GM18520 (cell line): Measurements from ENCODE around the gene SCIN.
"Not testable (repeated sequence)": the region's sequence is repeated elsewhere in the genome, so short reads cannot be mapped to it uniquely, and the experiment has no call there.

Experiments used
- ATAC-seq: cut with Tn5 transposase; IDR thresholded peaks from one replicate; pipeline ENCODE4 v1.9.1; 2021; ENCODE audit not compliant: unreplicated experiment

SCIN gene

DNA sequence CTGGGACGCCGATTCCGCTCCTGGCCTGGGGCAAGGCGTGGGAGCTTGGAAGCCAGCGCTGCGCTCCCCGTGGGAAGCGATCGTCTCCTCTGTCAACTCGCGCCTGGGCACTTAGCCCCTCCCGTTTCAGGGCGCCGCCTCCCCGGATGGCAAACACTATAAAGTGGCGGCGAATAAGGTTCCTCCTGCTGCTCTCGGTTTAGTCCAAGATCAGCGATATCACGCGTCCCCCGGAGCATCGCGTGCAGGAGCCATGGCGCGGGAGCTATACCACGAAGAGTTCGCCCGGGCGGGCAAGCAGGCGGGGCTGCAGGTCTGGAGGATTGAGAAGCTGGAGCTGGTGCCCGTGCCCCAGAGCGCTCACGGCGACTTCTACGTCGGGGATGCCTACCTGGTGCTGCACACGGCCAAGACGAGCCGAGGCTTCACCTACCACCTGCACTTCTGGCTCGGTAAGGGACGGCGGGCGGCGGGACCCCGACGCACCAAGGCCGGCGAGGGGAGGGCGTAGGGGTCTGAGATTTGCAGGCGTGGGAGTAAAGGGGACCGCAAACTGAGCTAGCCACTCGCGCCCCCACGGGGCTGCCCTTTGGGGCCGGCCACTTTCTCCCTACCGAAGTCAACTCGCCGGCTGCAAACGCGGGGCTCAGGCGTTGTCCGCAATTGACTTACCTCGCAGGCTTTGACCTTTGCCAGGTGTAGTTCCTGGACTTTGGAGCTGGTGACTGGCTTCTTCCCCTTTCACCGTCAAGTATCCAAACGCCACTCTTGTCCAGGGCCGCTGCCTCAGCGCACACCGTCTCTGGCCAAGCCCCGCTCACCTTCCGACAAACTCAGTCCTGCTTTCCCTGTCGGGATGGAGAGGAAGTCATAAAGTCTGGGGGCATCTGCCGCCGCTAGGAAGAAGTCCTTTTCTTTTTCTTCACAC, at the start of gene SCIN:
SCIN (plus strand) TSS at position 187 of the 928 bp plus-strand sequence; CDS start at position 254, 67 bp downstream.
- no peak for ATAC-seq

DNA sequence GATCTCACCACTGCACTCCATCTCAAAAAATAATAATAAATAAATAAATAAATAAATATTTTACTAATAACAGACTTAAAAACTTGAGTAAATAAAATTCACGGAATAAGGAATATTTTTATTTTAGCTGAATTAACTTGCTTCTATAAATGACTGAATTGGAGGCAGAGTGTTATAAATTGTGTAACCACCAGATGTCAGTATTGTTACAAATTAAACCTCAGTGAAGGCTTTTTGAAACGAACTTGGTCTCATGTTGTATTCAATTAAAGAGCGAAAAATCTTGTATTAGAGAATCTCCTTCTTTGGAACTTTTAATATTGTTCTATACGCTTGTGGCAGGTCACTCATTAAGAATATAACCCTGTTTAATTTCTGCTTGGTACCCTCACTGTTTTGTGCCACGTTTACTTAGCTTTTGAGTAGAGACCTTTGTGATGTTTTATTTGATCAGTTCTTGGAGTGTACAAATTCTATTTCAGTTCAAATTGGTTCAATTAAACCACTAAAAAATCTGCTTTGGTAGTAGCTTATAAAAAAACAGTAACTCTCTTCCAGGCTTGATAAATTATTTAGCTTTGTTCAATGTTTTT, 45.6 kb upstream of the SCIN start:
- peak; percentile 52 for ATAC-seq

GRCh38 chr7:12526693-12527092, 43.8 kb upstream of the SCIN start:
- ATAC-seq = not testable (repeated sequence)

DNA sequence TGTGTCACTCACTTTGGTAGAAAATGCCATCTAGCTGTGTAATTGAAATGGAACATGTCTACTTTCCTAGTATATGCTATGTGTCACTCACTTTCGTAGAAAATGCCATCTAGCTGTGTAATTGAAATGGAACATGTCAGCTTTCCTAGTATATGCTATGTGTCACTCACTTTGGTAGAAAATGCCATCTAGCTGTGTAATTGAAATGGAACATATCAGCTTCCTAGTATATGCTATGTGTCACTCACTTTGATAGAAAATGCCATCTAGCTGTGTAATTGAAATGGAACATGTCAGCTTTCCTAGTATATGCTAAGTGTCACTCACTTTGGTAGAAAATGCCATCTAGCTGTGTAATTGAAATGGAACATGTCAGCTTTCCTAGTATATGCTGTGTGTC, 42.9 kb upstream of the SCIN start:
- not testable (repeated sequence) for ATAC-seq

DNA sequence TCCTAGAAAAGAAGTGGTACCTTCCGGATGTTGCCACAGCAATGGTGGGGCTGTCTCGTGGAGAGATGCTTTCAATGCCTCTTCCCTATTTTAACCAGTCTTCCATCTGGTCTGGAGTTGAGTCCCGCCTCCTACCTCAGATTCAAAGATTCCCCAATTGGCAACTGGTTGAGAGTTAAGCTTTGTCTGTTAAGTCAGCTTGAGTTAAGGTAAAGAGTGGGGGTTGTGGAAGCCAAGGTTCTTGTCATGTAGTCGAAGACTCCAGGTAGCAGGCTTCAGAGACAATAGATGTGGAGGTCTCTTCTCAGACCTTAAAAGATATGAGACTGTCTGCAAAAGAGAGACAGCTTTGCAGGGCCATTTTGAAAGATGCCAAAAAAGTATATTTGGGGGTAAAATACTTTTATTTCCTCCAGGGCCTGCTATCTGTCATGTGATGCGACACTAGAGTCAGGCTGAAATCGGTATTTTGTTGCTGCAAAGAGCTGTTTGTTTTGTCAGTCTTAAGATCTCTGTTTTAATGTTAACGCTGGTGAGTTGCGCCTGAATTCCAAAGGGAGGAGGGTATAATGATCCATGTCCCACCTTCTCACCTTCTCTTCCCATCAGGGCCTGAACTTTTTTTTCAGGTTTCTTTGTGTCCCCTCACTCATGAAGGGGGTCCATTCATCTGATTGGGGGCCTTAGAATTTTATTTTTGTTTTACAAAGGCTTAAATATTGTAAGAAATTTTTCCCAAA, 40.4 kb upstream of the SCIN start:
- no peak for ATAC-seq

GRCh38 chr7:12531784-12532183, 38.7 kb upstream of the SCIN start:
- no peak for ATAC-seq

DNA sequence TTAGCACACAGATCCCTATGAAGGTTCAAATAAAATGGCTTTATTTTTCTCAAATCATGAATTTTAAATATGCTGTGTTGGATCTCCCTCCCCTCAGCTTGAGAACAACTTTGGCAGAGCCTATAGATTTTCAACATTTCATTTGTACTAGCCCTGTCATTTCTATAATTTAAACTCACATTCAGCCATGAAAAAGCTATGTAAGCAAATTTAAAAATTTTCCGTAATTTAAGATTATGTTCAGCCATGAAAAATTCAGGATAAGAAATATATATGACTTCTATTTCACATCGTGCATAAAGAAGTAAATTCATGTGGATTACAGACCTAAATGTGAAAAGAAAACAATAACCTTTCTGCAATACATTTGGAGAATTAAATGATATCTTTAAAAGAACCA, 36.5 kb upstream of the SCIN start:
- ATAC-seq = no peak

DNA sequence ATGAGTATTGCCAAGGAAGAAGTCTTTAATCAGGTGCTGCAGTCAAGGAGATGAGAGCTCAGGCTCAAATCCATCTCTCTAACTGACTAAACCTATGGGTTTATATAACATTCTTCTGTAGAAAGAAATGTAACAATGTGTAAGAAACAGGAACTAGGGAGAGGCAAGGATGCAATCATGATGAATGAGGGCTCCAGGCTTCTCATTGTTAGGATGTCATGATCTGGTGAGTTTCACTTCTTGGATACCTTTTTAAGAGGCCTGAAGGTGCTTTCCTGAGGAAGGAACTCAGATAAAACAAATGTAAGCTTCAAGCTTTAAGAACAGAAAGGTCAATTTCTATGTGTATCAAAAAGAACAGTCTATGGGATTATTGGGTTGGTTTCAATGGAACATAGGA, 30.8 kb upstream of the SCIN start:
- no peak for ATAC-seq

- no peak for ATAC-seq
These were observed 29.7 kb upstream of the SCIN start for GRCh38 chr7:12540850-12541249.

DNA sequence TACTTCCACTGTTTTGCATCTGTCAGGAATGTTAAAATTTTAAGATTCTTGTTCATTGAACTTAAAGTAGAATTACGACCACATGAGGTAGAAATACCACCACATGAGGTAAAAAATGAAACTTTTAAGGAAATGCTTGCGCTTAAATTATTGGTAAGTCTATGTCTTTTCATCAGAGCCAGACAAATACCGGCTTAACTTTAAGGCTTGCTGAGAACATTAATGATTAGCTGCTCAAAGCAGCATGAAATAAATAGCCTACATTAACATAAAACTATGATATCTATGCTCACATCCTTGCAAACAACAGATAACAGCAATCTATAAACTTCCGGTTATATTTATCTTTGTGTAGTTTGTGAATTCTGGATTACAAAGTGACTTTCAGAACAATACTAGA, 26.9 kb upstream of the SCIN start:
- no peak for ATAC-seq

GRCh38 chr7:12549106-12549505, 21.4 kb upstream of the SCIN start:
- ATAC-seq = no peak

GRCh38 chr7:12550956-12551355, 19.6 kb upstream of the SCIN start:
- no peak for ATAC-seq

DNA sequence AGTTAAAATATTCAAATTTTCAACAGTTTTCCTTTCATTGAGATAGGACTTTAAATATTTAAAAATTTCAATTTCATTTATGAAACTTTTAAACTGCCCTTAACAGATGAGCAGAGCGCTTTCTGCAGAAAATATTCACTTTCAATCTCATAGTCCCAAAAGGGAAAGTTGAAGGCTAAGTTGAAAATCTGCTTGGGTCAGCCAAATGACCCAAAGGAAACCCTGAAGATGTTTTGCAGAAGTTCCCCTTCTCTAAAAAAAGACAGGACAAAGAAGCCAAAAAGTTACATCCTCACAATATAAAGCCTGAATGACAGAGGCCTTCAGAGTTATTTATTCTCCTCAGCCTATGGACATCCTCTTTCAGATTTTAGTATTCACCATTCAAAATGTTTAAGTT, 17.6 kb upstream of the SCIN start:
- no peak for ATAC-seq

DNA sequence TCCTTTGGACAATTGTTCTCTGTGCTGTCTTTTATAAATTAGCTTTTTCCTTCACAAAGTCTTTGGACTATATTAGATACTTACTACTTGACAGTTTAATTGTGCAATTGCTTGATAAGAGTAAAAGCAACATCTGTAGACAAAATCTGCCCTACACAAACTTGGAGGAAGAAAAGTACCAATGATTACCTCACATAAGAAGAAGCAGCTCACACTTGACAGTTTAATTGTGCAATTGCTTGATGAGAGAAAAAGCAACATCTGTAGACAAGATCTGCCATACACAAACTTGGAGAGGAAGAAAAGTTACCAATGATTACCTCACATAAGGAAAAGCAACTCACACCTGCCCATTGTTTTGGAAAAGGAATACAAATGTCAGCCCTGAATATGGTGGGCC, 17.1 kb upstream of the SCIN start:
- ATAC-seq = no peak

DNA sequence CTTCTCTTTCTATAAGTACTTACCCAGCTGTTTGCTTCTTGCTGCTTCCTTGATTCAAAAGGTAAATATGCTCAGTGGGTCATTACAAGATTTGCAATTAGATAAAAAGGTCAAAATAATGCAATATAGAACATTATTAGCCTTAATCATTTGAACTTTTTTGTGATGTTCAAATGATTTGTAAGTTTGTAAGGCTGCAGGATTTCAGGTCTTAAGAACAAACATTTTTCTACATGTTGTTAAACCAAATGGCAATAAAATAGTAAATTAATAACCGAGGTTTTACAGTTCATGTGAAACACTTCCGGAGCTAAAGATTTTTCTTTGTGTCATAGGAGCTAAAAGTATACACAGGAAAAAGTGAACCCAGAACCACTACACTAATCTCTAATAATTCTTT, 16.2 kb upstream of the SCIN start:
- no peak for ATAC-seq

DNA sequence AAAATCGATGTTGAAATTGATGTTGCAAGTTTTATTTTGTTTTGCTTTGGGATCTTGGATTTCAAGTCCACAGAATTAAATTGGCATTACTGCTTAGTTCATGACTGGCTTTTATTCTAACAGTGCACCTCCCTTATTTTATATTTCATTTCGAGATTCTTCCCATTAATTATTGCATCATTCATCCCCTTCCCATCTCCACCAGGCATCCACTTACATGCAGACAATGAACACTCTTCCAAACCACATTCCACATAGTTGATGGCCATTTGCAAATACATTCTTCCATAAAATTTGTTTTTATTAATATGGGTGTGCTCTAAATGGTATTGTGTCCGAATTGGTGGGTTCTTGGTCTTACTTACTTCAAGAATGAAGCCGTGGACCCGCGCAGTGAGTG, 15.6 kb upstream of the SCIN start:
- no peak for ATAC-seq

GRCh38 chr7:12555695-12556094, 14.8 kb upstream of the SCIN start:
- not testable (repeated sequence) for ATAC-seq

DNA sequence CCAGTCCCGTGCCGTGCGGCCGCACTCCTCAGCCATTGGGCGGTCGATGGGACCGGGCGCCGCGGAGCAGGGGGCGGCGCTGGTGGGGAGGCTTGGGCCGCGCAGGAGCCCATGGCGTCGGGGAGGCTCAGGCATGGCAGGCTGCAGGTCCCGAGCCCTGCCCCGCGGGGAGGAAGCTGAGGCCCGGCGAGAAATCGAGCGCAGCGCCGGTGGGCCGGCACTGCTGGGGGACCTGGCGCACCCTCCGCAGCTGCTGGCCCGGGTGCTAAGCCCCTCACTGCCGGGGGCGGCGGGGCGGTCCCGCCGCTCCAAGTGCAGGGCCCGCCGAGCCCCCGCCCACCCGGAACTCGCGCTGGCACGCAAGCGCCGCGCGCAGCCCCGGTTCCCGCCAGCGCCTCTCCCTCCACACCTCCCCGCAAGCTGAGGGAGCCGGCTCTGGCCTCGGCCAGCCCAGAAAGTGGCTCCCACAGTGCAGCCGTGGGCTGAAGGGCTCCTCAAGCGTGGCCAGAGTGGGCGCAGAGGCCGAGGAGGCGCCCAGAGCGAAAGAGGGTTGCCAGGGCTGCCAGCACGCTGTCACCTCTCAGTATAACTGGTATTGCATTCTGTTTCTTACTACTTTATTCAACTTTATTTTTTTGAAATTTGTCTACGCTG, 14.3 kb upstream of the SCIN start:
- not testable (repeated sequence) for ATAC-seq

- ATAC-seq = no peak
These were observed 13.2 kb upstream of the SCIN start for GRCh38 chr7:12557282-12557681.

- no peak for ATAC-seq
These were observed 5.3 kb upstream of the SCIN start for GRCh38 chr7:12564996-12565764.
